Erythroblast (primary cell): ENCODE measurements around the gene SLC9A1.

Experiments used
- GATA1 ChIP-seq: IDR thresholded peaks from 2 replicates; pipeline ENCODE4 v1.6.1; 2011; ENCODE audit warnings: low read depth, mild to moderate bottlenecking, control low read depth, low read length, moderate library complexity
- POLR2A ChIP-seq: IDR thresholded peaks from 2 replicates; pipeline ENCODE4 v1.6.1; 2011; ENCODE audit warnings: mild to moderate bottlenecking, low read length

- TF ChIP-seq POLR2A = no peak
- TF ChIP-seq GATA1 = no peak
Observed at GRCh38 chr1:27074175-27074780, 80.6 kb downstream of the SLC9A1 start.
